Esophagus squamous epithelium (tissue), 5 donors: ENCODE results near the gene FRRS1L. TPM values are rescaled to one million over a fixed set of nuclear protein-coding genes. Genes with fewer than 3 reads are reported as not detected.

Source experiments
- DNase-seq: peaks from one replicate; lab custom pipeline; 2025; lab: John Stamatoyannopoulos, UW
- H3K27ac ChIP-seq, 4 donors: fragments of 200-600 bp; sonication (generic); one replicate each; pipeline ENCODE4 v1.5.1; 2016 to 2019; ENCODE audit warnings: mild to moderate bottlenecking in 1 of 4
- H3K27me3 ChIP-seq, 4 donors: fragments of 200-600 bp; sonication (generic); 1 replicate in 3 of 4; 2 replicates in 1 of 4; pipeline versions ENCODE4 v1.5.1 to v1.6.0; 2017 to 2021; ENCODE audit warnings: antibody characterized with exemption in 1 of 4
- H3K36me3 ChIP-seq, 3 donors: fragments of 200-600 bp; sonication (generic); one replicate each; pipeline ENCODE4 v1.5.1; 2016 to 2019
- H3K4me1 ChIP-seq, 3 donors: fragments of 200-600 bp; sonication (generic); one replicate each; pipeline ENCODE4 v1.5.1; 2017 to 2019
- H3K4me3 ChIP-seq, 4 donors: fragments of 200-600 bp; sonication (generic); 1 replicate in 3 of 4; 2 replicates in 1 of 4; pipeline ENCODE4 v1.5.1; 2016 to 2019; ENCODE audit warnings: mild to moderate bottlenecking in 2 of 4, moderate library complexity in 1 of 4
- H3K9me3 ChIP-seq, 3 donors: fragments of 200-600 bp; sonication (generic); one replicate each; pipeline ENCODE4 v1.5.1; 2016 to 2019
- CTCF ChIP-seq, 6 experiments: fragments of 450-650 bp in 4 of 6; fragments of 200-600 bp in 2 of 6; sonication (generic) in 2 of 6; IDR thresholded peaks; one replicate each; pipeline ENCODE4 v1.5.1; 2016 to 2019; ENCODE audit warnings: antibody characterized with exemption in 6 of 6, mild to moderate bottlenecking in 4 of 6, moderate library complexity in 4 of 6
- POLR2A ChIP-seq, 4 donors: fragments of 450-650 bp; IDR thresholded peaks; one replicate each; pipeline ENCODE4 v1.6.1; 2017; ENCODE audit warnings: antibody characterized with exemption in 4 of 4, mild to moderate bottlenecking in 4 of 4, moderate library complexity in 3 of 4
- WGBS, 2 donors: methylation state at CpG; one replicate each; pipeline ENCODE4 v1.1.5; 2018; 5-methylcytosine and 5-hydroxymethylcytosine counted together
- intact Hi-C: fragments of 100-400 bp; cut with DNase I; formaldehyde crosslinking; loops from one replicate; pipeline ENCODE4 v1.15.0; 2022
- small RNA-seq, 4 donors: library from RNA; depleted of rRNA; stranded (forward); fragments of <200 nt; gene quantifications; one replicate each; pipeline ENCODE3, GENCODE V24; 2016
- total RNA-seq, 4 donors: library from RNA; depleted of rRNA; stranded (reverse); fragments of >200 nt; gene quantifications; one replicate each; pipeline ENCODE4 v1.1.0, GENCODE V29; 2016
- donor health status: DM: yes; HTN: yes; CAD: no.

FRRS1L gene
- total RNA-seq, 4 donors from 2014 or later, result 0.04 to 1.5 (median 0.12) TPM; not detected in 1

- whole genome bisulfite sequencing, 2 donors, result 68 to 77% methylated on average over 2 of the region's 2 CpGs
- peaks cover 0 to 28% (median 0%) of the 10 kb centered on the region in 3 donors for H3K4me1 ChIP-seq
Observed at GRCh38 chr9:109082091-109082620, 84.9 kb downstream of the FRRS1L start.

More at GRCh38 chr9:109082091-109082620, 84.9 kb downstream of the FRRS1L start:
- TF ChIP-seq CTCF (IDR thresholded peaks at IDR 0.05) (no peak), POLR2A (IDR thresholded peaks at IDR 0.05) (no peak)
- Histone ChIP-seq H3K36me3 (peaks cover 0 to 94% (median 0%) of the 10 kb centered on the region in 3 donors), H3K4me3 (no peak overlapping the region), H3K27ac (no peak overlapping the region), H3K27me3 (no peaks in the 10 kb centered on the region), H3K9me3 (no peaks in the 10 kb centered on the region)
- DNase-seq, result no peak
- intact Hi-C loops, result no loop called here

Small RNA genes within 50 kb of the gene (small RNA-seq; reads per million reads assigned to genes)
- 0 reads per million in 4 donors for gene RNU6-984P

Other genes starting within 250 kb of the FRRS1L start
- gene ELP1, start 233.1 kb downstream of the FRRS1L start, total RNA-seq, result 10 to 100 TPM; 12.3 to 22.2 (median 20.2) TPM
- 10 to 100 TPM in 3 of 4 donors, 1 to 10 TPM in 1; 9.8 to 17.2 (median 12.8) TPM for gene ABITRAM, start 232.8 kb downstream of the FRRS1L start, total RNA-seq
- 10 to 100 TPM in 3 of 4 donors, 1 to 10 TPM in 1; 7.5 to 31.3 (median 15.7) TPM for gene CTNNAL1, start 153.8 kb downstream of the FRRS1L start, total RNA-seq
- 10 to 100 TPM; 12.5 to 45.4 (median 25.9) TPM for gene TMEM245, start 47.3 kb downstream of the FRRS1L start, total RNA-seq
- gene EPB41L4B, start 153.8 kb upstream of the FRRS1L start, total RNA-seq, result 1 to 10 TPM in 3 of 4 donors, under 1 TPM in 1; 0.45 to 3.8 (median 1.8) TPM